Measurements from ENCODE around the gene ACSS1. TPM values are rescaled to one million over a fixed set of nuclear protein-coding genes. Genes with fewer than 3 reads are reported as not detected.

ACSS1 gene
- polyA plus RNA-seq, 1 donor from 2014 or later: 59.8 TPM

DNA sequence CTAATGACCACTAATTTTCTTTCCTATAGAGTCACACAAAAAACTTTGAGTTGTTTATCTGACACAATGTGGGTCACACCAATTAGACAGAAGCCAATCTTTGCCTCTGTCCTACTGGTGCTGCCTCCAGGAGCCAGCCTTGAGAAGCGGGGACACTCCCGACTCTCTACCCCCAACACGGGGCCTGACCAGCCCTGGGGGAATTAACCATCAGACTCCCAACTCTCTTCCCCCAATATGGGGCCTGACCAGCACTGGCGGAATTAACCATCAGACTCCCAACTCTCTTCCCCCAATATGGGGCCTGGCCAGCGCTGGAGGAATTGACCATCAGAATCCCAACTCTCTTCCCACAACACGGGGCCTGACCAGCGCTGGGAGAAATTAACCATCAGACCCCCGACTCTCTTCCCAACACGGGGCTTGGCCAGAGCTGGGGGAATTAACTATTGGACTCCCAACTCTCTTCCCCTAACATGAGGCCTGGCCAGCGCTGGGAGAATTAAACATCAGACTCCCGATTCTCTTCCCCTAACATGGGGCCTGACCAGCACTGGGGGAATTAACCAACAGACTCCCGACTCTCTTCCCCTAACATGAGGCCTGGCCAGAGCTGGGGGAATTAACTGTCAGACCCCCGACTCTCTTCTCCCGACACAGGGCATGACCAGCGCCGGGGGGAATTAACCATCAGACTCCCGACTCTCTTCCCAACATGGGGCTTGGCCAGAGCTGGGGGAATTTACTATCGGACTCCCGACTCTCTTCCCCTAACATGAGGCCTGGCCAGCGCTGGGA is 96.4 kb downstream of the ACSS1 start:
- H3K9me3 Mint-ChIP-seq: no peaks in the 10 kb centered on the region
- peaks cover 0 to 1% (median 0%) of the 10 kb centered on the region in 3 donors for H3K4me1 Mint-ChIP-seq
- peak overlapping the region in 1 of 4 donors; percentile 68 for H3K4me3 Mint-ChIP-seq
- no peaks in the 10 kb centered on the region for H3K27me3 Mint-ChIP-seq
- peaks cover 6% of the 10 kb centered on the region for H3K36me3 Mint-ChIP-seq
- H3K27ac Mint-ChIP-seq: peak overlapping the region in 2 of 3 donors; percentile 16 to 43

DNA sequence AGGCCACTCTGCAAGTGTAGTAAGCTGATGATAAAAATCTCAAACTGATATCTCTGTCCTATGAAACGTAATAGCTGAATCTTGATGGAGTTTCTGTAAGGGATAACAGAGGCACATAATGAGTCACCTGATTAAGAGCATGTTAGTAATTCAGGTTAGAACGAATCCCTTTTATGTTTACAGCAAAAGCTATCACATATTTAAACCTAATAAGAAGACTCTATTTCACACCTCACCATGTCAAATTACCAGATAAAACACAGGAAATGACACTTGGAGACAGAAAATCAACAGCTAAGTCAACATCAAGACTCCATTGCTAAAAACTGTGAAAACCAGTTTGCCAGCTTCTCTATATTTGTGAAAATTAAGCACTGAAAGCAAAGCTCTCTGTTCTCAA is 97.1 kb downstream of the ACSS1 start:
- Mint-ChIP-seq H3K36me3 (peaks cover 5% of the 10 kb centered on the region), H3K27me3 (no peaks in the 10 kb centered on the region), H3K4me1 (peaks cover 0 to 1% (median 0%) of the 10 kb centered on the region in 3 donors), H3K9me3 (no peaks in the 10 kb centered on the region), H3K4me3 (peak overlapping the region in 1 of 4 donors; percentile 55), H3K27ac (peak overlapping the region; percentile 16 to 76 (median 43))

DNA sequence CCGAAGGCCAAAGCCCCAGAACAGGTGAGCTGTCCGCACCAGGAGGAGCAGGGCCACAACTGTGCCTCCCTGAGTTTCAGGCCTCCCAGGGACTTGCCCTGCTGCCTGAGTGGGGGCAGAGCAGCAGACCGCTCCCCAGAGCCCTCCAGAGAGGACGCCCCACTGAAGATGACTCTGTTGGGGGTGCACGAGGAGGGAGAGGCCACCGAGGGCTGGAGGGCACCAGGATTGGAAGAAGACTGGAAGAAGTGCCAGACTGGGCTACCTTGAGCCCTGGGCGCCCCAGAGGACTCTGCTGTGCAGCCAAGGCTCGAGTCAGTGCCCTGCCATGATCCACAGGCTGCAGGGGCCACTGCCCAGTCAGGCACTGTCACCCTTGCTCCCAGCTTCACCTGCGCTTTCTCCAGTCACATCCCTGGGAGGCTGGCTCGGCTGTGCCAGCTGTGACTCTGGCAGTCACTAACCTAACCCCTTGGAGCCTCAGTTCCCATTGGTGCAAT is 97.6 kb downstream of the ACSS1 start:
- H3K36me3 Mint-ChIP-seq: peaks cover 3% of the 10 kb centered on the region
- no peaks in the 10 kb centered on the region for H3K9me3 Mint-ChIP-seq

DNA sequence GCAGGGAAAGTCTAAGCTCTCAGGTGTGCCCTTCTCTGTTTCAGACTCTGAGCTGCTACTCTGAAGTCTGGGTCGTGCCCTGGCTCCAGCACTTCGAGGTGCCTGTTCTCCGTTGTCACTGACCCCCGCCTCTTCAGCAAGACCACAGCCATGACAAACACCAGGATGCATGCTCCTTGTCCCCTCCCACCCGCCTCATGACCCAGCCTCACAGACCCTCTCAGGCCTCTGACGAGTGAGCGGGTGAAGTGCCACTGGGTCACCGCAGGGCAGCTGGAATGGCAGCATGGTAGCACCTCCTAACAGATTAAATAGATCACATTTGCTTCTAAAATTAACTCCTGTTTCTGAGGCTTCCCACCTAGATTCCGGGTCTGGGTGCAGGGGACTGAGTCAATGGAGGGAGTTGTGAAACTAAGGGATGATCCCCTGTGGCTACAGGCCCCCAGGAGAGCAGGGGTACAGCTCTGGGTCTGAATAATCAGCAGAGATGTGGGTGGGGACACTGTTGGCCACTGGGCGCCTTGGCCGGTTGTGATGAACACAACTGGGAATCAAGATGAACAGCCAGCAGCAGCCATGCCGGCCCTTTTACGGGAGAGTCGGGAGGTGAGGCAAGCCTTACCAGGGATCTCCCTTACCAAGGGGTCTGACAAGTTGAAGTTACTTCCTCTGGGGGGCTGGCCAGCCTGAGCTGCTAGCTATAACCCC is 98.2 kb downstream of the ACSS1 start:
- Mint-ChIP-seq H3K27me3 (no peaks in the 10 kb centered on the region), H3K9me3 (no peaks in the 10 kb centered on the region), H3K4me3 (no peak overlapping the region), H3K36me3 (peaks cover 3% of the 10 kb centered on the region), H3K27ac (peak overlapping the region in 2 of 3 donors; percentile 4 to 47), H3K4me1 (peaks cover 0 to 7% (median 6%) of the 10 kb centered on the region in 3 donors)

More for the DNA sequence above, 97.6 kb downstream of the ACSS1 start:
- Mint-ChIP-seq H3K27ac (peak overlapping the region in 2 of 3 donors; percentile 47 to 76), H3K4me1 (peaks cover 0 to 2% (median 1%) of the 10 kb centered on the region in 3 donors), H3K4me3 (peak overlapping the region in 1 of 4 donors; percentile 55), H3K27me3 (no peaks in the 10 kb centered on the region)

DNA sequence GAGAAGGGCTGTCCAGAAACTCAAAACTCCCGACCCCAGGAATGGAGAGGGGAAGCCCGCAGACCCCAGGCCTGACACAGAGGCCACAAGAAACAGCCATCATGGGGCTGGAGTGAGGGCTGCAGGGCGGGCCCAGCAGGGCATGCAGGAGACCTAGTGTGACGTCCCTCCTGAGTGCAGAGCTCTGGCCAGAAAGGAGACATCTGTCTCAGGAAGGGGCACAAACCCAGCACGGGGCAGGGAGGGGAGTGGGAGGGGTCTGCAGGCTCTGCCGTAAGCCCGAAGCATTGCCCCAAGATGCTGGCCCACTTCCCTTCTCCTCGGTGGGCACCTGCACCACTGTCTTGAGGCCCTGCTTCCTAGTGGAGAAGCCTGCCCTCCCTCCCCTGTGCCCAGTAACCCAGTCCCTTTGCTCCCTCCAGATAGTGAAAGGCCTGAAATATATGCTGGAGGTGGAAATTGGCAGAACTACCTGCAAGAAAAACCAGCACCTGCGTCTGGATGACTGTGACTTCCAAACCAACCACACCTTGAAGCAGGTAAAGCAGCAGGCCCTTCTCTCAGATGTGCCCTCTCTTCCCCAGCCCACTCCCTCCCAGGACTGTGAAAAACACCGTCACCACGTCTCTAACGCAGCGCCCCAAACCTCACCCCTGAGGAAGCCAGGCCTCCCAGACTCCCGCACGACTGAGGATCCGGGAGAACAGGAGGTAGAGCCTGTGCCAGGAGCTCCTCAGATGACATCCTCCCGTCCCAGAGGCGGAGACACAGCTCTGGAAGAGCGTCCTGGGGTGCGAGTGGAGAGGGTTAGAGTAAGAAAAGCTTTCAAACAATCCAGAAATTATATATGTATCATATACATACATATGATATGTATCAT is 99.2 kb downstream of the ACSS1 start:
- H3K4me1 Mint-ChIP-seq: peaks cover 0 to 8% (median 6%) of the 10 kb centered on the region in 3 donors
- no peaks in the 10 kb centered on the region for H3K27me3 Mint-ChIP-seq
- H3K27ac Mint-ChIP-seq: no peak overlapping the region
- no peak overlapping the region for H3K4me3 Mint-ChIP-seq
- H3K36me3 Mint-ChIP-seq: peaks cover 3% of the 10 kb centered on the region
- no peaks in the 10 kb centered on the region for H3K9me3 Mint-ChIP-seq

DNA sequence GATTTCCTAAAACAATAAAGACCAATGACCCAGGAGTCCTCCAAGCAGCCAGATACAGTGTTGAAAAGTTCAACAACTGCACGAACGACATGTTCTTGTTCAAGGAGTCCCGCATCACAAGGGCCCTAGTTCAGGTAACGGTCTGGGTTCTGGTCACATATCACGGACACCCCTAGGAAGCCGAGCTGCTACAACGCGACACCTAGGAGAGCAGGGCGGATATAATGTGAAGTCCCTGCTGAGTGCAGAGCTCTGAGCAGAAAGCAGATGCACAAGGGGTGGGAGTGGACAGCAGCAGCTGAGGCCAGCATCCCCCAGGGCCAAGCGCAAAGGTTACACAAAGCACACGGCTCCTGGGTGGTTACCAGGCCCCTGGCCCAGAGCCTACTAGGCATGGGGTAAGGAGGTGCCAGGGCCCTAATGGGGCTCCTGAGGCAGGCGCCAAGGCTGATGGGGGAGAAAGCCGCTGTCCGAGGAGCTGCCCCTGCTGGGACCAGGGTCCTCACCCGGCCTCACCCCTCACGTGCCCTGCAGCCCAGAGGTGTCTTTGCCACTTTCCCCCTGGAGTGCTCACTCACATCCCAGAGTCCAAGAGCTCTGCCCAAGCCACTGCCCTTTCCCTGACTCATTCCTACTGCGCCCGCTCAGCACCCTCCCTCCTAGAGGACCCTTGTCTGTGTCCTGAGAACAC is 100.5 kb downstream of the ACSS1 start:
- H3K4me3 Mint-ChIP-seq: no peak overlapping the region
- peaks cover 0 to 8% (median 6%) of the 10 kb centered on the region in 3 donors for H3K4me1 Mint-ChIP-seq
- no peaks in the 10 kb centered on the region for H3K27me3 Mint-ChIP-seq
- no peaks in the 10 kb centered on the region for H3K9me3 Mint-ChIP-seq
- no peak overlapping the region for H3K27ac Mint-ChIP-seq
- no peaks in the 10 kb centered on the region for H3K36me3 Mint-ChIP-seq

Other genes with a start within 250 kb of the ACSS1 start
- 22.8 TPM for gene CST7, start 108.9 kb downstream of the ACSS1 start, polyA plus RNA-seq
- 42.0 TPM for gene APMAP, start 65.4 kb downstream of the ACSS1 start, polyA plus RNA-seq
- gene VSX1, start 24.0 kb upstream of the ACSS1 start, polyA plus RNA-seq: not detected
- gene ENTPD6, start 137.6 kb upstream of the ACSS1 start, polyA plus RNA-seq: 26.9 TPM
- gene PYGB, start 189.9 kb upstream of the ACSS1 start, polyA plus RNA-seq: 27.6 TPM

Measured in IgD-negative memory B cell (primary cell).